D341Med (cell line): Measurements from ENCODE around the gene RASGRP4.
"Not testable (repeated sequence)": the region's sequence is repeated elsewhere in the genome, so short reads cannot be mapped to it uniquely, and the experiment has no call there.

Experiments
- DNase-seq: peaks from one replicate; pipeline ENCODE4 v3.0.0; 2012; ENCODE audit warnings: low spot score

Gene RASGRP4

DNA sequence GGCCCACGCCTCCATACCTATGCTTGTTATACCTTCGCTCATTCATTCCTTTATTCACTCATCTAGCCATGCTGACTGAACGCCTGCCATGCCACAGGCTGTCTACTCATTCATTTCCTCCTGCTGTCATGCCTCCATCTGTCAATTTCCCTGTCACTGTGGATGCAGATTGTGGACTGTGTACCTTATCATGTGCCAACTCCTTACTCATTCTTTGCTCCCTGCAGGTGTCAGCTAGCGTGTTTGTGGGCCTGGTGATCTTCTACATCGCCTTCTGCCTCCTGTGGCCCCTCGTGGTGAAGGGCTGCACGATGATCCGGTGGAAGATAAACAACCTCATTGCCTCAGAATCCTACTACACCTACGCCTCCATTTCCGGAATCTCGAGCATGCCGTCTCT is 55.7 kb downstream of the RASGRP4 start:
- DNase-seq, result no peak

- DNase-seq, result no peak
Measured at GRCh38 chr19:38369584-38369983, 56.4 kb downstream of the RASGRP4 start.

- DNase-seq, result no peak
Measured at GRCh38 chr19:38367041-38367440, 59.0 kb downstream of the RASGRP4 start.

DNA sequence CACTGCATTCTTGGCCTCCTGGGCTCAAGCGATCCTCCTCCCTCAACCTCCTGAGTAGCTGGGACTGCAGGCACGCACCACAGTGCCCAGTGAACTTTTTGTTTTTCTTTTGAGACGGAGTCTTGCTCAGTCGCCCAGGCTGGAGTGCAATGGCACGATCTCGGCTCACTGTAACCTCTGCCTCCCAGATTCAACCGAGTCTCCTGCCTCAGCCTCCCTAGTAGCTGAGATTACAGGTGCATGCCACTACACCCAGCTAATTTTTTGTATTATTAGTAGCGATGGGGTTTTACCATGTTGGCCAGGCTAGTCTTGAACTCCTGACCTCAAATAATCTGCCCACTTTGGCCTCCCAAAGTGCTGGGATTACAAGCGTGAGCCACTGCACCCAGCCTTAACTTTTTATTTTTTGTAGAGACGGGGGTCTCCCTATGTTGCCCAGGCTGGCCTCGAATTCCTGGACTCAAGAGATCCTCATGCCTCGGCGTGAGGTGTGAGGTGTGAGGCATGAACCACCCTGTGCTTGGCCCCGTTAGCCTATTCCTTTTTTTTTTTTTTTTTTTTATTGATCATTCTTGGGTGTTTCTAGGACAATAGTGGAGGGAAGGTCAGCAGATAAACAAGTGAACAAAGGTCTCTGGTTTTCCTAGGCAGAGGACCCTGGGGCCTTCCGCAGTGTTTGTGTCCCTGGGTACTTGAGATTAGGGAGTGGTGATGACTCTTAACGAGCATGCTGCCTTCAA is 62.9 kb downstream of the RASGRP4 start:
- DNase-seq, result not testable (repeated sequence)

- DNase-seq, result peak; percentile 82
Measured at GRCh38 chr19:38362076-38362945, 63.7 kb downstream of the RASGRP4 start.

DNA sequence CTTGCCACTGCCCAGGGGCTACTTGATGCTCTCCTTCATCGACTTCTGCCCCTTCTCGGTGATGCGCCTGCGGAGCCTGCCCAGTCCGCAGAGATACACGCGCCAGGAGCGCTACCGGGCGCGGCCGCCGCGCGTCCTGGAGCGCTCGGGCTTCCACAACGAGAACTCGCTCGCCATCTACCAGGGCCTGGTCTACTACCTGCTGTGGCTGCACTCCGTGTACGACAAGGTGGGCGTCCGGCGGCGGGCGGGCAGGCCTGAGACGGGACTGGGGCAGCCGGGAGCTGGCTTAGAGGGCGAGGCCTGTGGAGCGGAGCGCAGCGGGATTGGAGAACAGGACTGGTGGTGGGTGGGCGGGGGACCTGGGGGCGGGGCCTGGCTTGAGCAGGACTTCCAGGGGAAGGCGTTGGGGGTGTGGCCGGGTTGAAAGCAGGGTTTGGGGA is 64.4 kb downstream of the RASGRP4 start:
- peak; percentile 95 for DNase-seq

GRCh38 chr19:38360839-38361631 is 65.0 kb downstream of the RASGRP4 start:
- DNase-seq, result no peak

- DNase-seq, result no peak
Measured at GRCh38 chr19:38360351-38360750, 65.7 kb downstream of the RASGRP4 start.

- no peak for DNase-seq
Measured at GRCh38 chr19:38359242-38360021, 66.6 kb downstream of the RASGRP4 start.
